HG03521 (cell line): ENCODE data around the gene KAZALD1.

Experiments
- ATAC-seq: cut with Tn5 transposase; IDR thresholded peaks from one replicate; pipeline ENCODE4 v1.9.1; 2021; ENCODE audit warnings: mild to moderate bottlenecking, moderate library complexity; ENCODE audit not compliant: unreplicated experiment

The KAZALD1 gene

DNA sequence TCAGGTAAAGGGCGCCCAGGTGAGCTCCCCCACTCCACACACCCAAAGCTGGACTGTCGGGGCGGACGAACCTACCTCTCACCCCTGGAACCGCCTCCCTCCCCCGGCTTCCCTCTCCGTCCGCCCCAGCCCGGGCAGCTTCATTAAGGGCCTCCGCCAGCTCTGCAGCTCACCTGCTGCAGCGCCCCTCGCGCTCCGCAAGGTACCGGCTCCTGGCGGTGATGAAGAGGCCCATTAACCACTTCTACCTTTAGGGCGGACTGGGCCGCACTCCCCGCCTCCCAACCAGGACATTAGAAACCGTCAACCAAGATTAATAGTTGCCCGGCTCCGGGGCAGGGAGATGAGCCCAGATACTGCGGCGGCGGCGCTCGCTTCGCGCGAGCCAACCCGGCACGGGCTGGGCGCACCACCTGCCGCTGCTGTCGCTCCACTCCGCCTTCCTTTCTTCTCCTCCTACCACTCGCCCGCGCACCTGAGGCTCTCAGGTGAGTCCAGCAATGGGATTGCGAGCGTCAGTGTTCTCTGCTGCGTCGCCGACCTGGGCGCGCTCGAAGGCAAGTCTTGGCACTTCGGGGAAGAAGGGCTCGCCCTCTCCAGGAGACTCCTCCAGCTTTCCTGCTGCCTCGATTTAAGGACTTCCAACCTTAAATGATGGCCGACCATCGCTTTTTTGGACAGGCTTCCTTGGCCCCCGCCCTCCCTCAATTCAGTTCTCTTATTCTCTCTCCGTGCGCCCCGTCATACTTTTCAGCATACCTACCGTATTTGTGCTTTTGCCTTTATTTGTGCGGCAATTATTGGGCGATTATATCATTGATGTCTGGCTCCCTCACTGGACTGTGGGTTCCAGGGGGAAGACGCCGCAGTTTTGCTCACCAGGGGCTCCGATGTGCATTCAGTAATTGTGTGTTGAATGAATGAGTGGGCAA lies 13.6 kb upstream of the KAZALD1 start:
- ATAC-seq = no peak

DNA sequence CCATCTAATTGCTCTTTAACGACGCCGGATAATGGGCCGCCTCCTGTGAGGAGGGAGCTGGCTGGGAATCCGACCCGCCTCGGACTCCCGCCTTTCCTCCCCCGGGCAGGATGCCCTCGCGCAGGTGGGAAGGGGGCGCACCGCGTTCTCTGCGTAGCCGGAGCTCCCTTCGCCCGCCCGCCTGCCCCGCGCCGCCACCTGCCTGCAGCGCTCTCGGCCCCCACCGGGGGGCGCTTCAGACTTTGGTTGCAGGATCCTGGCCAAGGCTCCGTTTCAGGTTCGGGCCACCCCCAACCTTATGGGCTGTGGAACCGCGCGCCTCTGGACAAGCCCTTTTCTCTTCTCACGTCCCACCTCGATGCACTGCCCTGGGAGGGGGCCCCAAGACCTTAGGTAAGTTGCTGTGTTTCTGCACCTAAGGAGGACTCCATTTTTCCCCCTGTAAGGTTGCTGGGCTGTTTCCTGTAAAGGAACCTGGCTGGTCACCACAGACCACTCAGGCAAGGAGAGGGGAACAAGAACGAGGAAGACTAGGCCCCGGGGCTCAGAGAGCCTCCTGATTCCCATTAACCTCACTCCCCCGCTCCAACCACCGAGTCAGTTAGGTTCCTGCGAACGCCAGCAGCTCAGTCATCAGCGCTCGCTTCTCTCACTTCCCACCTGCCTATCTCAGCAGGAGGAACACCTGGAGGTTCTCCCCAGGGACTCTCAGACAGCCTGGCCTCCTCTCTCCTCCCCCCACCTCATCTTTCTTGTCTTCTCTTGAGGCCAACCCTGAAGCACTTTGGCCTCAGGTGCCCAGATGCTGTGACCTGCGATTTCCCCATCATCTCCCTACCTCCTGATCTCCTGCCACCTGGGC lies 11.3 kb upstream of the KAZALD1 start:
- ATAC-seq = peak; percentile 71

DNA sequence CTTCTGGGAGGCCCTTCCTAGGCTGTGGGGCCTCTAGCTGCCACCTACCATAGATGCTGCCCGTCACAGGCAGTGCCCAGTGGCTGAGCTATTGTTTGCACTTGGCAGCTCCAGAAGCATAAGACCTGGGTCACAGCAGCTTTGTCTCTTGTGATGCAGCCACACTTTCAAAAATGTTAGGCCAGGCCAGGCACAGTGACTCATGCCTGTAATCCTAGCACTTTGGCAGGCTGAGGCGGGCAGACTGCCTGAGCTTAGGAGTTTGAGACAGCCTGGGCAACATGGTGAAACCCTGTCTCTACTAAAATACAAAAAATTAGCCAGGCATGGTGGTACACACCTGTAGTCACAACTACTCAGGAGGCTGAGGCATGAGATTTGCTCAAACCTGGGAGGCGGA lies 9.5 kb upstream of the KAZALD1 start:
- ATAC-seq = no peak

DNA sequence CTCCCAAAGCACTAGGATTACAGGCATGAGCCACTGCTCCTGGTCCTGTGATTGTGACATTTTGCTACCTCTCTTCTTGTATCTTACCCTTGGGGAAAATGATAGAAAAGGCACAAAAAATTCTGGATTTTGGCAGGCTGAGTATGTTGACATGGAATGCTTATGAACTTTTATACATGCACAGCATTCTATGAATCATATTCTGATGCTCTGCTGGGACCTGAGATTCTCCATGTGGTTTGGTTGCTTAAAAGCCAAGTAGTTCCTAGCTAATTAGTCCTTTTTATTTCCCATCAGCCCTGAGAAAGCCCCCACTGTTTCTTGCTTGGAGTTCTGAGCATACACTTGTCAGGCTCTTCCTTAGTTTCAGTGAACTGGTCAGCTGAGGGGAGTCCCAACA lies 8.3 kb upstream of the KAZALD1 start:
- no peak for ATAC-seq

DNA sequence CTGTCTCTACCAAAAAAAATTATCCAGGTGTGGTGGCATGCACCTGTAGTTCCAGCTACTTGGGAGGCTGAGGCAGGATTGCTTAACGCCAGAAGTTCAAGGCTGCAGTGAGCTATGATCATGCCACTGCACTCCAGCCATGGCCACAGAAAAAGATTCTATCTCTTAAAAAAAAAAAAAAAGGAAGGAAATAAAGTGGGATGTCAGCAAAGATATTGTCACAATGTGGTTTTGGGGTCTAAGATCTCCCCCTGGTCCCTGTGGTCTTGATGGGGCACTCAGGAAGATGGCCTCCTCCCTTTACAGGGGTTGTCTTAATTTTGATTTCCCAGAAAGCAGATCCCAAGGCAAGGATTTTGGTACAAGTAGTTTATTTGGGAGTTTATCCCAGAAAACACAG lies 7.4 kb upstream of the KAZALD1 start:
- ATAC-seq = no peak

DNA sequence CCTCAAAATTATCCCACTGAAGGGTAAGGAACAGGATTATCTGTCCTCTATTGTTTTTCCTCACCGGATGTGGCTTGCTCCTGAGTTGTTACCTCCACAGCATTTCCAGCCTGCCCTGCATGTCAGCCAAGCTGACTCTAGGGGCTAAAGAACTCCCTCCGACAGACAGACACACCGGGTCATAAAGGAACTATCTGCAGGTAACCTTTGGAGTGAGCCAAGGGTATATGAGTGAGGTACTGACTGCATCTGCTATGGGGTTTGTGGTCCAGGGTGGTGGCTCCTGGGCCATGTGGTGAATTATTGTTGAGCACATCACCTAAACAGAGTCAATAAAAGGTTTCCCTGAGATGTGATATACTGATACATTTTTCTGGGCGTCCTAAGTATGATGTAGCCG lies 6.9 kb upstream of the KAZALD1 start:
- no peak for ATAC-seq

DNA sequence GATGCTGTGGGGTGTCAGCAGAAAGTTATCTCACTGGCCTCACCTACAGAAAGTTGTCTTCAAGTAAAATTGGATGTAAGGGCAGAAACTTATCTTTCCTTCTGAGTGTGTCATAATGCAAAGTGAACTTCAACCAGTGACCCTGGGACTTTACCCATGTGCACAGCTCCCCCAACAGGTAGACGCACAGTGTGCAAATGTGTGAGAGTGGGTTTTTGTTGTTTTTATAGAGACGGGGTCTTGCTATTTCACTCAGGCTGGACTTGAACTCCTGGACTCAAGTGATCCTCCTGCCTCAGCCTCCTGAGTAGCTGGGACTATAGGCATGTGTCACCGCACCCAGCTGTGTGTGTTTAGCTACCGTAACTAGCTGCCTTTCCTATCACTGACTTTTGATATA lies 6.4 kb upstream of the KAZALD1 start:
- ATAC-seq = no peak

DNA sequence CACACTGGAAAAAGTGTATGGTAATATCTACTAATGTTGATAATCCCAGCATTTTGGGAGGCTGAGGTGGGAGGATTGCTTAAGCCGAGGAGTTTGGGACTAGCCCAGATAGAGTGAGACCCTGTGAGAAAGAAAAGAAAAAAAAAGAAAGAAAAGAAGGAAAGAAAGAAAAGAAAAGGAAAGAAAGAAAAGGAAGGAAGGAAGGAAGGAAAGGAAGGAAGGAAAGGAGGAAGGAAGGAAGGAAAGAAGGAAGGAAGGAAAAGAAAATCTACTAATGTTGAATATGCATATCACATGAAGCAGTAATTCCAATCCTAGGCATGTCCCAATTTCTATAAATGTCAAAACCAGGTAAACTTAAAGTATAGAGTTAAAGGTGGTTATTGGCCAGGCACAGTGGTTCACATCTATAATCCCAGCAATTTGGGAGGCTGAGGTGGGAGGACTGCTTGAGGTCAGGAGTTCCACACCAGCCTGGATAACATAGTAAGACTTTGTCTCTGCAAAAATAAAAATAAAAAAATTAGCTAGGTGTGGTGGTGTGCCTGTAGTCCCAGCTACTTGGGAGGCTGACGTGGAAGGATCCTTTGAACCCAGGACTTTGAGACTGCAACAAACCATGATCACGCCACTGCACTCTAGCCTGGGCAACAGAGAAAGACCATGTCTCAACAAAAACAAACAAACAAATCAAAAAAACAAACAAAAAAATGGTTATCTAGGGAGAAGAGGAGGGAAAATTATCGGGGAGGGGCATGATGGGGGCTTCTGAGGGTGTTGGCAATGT lies 5.2 kb upstream of the KAZALD1 start:
- no peak for ATAC-seq

DNA sequence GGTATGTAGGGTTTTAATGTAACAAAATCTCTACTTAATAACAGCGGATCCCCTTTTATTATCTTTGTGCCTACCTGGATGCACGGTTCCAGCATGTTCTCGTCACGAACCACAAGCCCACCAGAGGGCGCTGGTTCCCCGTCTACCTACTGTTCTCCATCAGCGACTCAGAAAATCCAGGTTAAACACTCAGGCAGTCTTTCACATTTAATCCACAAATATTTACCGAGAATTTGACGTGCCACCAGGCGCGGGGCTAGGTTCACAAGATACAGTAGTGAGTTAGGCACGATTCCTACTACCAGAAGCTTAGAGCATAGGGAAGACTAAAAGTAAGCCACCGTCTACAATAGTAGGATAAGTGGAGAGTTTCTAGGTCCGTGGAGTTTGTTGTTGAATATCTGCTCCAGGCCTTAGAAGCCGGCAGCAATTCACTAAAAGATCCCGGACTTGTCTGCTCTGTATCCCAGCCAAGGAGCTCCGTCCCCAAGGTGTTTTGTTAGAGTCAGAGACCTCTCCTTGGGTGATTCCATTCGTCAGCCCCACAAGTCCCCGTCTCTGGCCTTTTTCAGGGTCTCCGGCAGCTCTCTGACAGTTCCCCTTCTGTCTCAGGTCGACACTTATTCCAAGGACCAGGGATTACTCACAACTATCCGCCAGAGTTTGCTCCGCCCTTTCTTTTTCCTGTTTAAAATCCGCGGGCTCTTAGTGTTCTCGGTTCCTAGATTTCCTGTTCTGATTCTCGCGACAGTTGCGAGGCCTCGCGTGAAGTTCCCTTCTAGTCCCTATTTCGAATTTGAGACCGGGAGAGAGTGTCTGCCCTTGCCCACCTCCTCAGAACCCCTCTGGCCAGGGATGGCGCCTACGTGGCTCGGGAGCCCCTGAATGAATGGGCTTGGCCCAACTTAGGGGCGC lies 1.5 kb upstream of the KAZALD1 start:
- peak; percentile 32 for ATAC-seq

DNA sequence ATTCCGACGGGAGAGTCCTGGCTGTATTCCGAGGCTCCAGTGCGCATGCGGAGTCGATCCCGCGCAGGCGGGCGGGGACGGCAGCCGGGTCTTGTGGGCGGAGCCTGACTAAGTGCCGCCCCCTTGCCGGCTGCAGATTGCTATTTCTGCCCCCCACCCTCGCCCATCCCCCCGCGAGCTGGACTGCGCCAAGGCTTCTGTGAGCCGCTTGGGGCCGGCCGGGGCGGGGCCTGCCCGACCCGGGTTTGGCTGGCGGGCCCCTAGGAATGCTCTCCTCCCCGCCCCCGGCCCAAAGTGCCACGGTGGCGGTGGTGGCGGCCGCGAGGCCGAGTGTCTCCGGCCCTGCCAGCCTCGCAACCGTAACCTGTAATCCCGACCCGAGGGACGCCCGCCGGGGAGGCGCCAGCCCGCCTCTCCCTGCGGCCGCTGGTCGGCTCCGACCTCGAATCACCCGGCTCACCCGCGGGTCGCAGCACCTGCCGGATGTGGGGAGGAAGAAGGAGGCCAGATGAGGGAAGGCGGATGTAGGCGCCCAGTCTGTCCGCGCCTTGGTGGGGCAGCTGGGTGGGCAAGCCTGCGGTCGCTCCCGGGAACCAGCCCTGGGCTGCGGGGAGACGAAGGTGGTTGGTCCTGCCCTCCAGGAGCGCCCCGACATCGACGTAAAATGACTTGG lies 702 bp upstream of the KAZALD1 start:
- peak; percentile 52 for ATAC-seq

DNA sequence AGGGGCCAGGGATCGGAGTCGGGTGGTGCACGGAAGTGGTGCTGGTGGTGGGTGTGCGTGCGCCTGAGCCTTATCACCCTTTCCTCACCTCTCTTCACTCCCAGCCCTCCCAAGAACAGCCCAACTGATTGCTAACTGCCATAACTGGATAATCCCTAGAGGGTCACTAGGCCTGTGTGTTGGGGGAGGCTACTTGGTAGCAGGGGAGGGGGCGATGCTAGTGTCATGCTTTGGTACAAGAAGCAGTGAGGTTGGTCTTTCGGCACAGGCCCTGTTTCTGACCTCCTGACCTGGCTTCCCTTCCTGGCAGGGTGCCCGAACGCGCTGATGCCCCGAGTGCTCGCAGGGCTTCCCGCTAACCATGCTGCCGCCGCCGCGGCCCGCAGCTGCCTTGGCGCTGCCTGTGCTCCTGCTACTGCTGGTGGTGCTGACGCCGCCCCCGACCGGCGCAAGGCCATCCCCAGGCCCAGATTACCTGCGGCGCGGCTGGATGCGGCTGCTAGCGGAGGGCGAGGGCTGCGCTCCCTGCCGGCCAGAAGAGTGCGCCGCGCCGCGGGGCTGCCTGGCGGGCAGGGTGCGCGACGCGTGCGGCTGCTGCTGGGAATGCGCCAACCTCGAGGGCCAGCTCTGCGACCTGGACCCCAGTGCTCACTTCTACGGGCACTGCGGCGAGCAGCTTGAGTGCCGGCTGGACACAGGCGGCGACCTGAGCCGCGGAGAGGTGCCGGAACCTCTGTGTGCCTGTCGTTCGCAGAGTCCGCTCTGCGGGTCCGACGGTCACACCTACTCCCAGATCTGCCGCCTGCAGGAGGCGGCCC lies 652 bp downstream of the KAZALD1 start:
- ATAC-seq = no peak

DNA sequence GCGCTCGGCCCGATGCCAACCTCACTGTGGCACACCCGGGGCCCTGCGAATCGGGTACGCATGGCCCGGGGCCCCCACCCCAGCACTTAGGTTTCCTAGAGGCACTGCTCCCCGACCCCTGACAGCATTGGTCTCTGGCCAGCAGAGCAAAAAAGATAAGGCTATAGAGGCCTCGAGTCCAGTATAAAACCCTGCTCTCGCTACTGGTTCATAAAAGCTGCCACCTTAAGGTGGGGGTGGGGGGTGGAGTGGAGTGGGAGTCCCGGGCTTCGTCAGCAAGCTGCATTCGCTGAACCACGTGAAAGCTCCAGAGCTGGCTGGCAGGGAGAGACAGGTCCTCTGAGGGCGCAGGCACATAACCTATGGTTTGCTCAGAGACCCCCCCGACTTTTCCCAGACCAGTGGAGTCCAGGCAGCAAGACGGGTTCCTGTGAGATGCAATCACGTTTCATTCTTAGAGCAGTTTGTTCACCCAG lies 1.3 kb downstream of the KAZALD1 start:
- ATAC-seq = no peak

DNA sequence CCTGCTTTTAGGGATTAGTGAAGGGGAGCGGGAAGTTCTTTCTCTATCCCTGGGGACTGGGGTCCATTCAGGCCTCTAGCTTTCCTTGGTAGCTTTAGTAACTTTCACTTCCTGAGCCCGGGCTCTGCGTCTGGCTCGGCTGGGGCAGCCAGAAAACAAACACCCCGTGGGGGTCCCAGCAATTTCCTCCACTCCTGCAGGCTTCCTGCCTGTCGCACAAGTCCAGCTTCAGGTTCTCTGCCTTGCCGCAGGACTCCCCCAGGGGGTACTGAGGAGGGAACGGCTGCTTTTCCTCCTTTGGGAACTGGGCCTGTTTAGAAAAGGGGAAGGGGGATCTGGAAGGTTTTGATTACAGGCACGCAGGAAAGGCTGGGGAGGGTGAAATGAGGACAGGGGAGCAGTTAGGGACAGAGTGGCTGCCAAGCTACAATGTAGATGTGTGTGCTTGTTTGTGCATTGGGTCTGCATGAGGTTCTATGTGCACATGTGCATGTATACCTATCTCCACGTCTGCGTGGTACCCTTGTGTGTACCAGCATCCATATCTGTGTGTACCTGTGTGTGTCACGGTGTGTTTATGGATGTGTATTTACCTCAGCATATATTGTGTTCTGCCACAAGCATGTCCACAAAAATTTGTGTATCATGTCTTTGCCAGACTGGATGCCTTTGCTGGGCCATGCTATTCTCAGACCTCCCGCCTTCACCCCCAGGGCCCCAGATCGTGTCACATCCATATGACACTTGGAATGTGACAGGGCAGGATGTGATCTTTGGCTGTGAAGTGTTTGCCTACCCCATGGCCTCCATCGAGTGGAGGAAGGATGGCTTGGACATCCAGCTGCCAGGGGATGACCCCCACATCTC lies 2.0 kb downstream of the KAZALD1 start:
- no peak for ATAC-seq

DNA sequence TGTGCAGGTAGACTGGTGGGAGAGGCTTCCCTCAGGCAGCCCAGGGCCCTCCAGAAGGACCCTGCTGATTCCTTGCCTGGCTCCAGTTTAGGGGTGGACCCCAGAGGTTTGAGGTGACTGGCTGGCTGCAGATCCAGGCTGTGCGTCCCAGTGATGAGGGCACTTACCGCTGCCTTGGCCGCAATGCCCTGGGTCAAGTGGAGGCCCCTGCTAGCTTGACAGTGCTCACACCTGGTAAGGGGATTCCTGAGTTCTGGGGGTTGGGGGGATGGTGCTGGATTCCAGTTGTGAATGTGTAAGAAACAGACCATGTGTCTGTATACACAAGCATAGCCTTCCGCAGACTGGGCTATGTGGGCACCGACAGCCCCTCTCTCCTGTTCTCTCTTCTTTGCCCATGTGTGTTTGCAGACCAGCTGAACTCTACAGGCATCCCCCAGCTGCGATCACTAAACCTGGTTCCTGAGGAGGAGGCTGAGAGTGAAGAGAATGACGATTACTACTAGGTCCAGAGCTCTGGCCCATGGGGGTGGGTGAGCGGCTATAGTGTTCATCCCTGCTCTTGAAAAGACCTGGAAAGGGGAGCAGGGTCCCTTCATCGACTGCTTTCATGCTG lies 2.7 kb downstream of the KAZALD1 start:
- no peak for ATAC-seq

DNA sequence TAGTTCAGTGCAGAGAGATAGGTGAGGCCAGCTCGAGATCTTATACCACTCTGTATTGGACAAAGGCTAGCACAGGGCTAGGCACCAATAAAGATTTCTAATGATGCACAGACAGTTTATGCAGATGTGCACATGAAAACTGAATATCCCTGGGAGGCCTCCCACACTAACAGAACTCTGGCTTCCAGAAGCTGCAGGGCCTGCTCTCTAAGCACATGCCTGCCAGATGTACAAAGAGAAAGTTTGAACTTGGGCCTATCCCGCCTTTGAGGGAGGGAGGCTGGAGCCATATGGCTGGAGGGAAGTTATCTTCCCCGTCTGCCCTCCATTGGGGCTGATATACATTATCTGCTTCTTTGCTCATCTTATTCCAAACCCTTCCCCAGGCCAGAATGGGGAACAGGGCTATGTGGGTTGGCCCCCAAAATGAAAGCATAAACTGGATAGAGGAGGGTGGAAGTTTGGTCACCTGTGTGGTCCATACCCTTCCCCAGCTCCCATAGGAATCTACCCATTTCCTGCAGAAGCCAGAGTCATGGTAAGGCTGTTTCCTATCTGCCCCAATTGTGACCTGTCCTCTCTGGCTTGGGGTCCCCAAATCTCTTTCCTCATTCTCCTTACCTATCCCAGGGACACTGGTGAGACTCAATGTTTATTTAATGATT lies 3.8 kb downstream of the KAZALD1 start:
- no peak for ATAC-seq

DNA sequence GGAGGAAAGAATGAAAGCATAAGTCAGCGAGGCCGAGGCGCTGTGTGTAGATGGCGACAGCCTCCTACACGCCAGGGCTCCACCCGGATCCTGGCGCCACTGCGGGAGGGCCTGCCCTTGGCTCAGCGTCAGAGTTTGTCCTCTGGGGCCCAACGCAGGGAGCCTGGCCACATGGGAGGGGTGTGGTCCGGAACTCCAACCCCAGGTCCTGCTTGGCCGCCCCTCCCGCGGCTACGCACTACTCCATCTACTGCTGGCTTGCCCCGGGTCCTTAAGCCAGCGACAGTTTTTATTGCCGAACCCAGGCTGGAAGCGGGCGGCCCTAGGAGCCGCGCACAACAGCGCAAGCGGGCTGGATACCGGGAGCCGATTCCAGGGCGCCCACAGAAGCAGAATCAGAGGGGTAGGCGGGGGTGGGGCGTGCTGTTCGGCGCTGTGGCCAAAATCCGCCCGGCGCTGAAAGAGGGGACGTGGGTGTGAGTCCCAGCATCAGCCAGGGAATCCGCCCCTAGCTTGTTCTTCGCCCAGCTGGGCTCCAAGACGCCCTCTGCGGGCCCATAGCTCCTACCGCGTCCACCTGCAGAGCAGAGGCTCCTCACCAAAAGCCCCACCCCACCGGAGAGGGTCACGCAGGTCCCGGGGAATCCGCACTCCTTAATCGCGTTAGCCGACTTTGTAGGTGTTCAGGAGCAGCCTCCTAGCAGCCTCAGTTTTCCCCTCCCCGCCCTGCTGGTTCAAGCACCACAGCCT lies 4.5 kb downstream of the KAZALD1 start:
- no peak for ATAC-seq
